GM12891 (cell line): Measurements from ENCODE around the gene TAS2R1.

ENCODE experiments used
- POLR2A ChIP-seq: IDR thresholded peaks from 2 replicates; pipeline ENCODE4 v1.6.1; 2011; ENCODE audit warnings: low read depth, low read length, control low read depth
- POLR2AphosphoS5 ChIP-seq: IDR thresholded peaks from 2 replicates; pipeline ENCODE4 v1.6.1; 2011; ENCODE audit warnings: low read depth, low read length, control low read depth
- TAF1 ChIP-seq: IDR thresholded peaks from 2 replicates; pipeline ENCODE4 v1.6.1; 2011; ENCODE audit warnings: low read depth, low read length, control low read depth

GRCh38 chr5:9626955-9627354, 3.2 kb downstream of the TAS2R1 start:
- TF ChIP-seq POLR2AphosphoS5 (no peak), TAF1 (no peak), POLR2A (no peak)
